Uterine smooth muscle cell (primary cell): Measurements from ENCODE around the gene EHMT2. TPM values are rescaled to one million over a fixed set of nuclear protein-coding genes. Genes with fewer than 3 reads are reported as not detected.

ENCODE experiments used
- total RNA-seq: library from RNA; depleted of rRNA; stranded (reverse); fragments of >200 nt; gene quantifications from 2 replicates; pipeline ENCODE4 v1.2.3, GENCODE V29; 2014

Gene EHMT2
- 74.0 and 94.5 TPM in 2 replicates for total RNA-seq

GRCh38 chr6:31897612-31898382, at the start of gene EHMT2:
EHMT2 (minus strand) TSS chr6:31897698; CDS start chr6:31897677, 21 bp downstream.

DNA sequence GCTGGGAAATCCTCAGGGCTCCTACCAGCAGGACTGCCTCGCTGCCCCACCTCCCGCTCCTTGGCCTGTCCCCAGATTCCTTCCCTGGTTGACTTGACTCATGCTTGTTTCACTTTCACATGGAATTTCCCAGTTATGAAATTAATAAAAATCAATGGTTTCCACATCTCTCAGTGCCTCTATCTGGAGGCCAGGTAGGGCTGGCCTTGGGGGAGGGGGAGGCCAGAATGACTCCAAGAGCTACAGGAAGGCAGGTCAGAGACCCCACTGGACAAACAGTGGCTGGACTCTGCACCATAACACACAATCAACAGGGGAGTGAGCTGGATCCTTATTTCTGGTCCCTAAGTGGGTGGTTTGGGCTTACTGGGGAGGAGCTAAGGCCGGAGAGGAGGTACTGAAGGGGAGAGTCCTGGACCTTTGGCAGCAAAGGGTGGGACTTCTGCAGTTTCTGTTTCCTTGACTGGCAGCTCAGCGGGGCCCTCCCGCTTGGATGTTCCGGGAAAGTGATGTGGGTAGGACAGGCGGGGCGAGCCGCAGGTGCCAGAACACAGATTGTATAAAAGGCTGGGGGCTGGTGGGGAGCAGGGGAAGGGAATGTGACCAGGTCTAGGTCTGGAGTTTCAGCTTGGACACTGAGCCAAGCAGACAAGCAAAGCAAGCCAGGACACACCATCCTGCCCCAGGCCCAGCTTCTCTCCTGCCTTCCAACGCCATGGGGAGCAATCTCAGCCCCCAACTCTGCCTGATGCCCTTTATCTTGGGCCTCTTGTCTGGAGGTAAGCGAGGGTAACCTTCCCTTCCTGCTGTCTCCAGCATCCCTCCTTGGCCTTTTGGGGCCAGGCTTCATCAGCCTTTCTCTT, 48.2 kb upstream of the EHMT2 start, which contains the start of gene CFB:
CFB (plus strand) TSS at position 589 of the 863 bp plus-strand sequence; CDS start at position 716, 127 bp downstream.

GRCh38 chr6:31927242-31927862, 29.9 kb upstream of the EHMT2 start, which contains the start of gene C2:
C2 (plus strand) TSS chr6:31927717; CDS start chr6:31927753, 36 bp downstream.

GRCh38 chr6:31901953-31902643, 4.6 kb upstream of the EHMT2 start, which contains the start of gene ZBTB12:
ZBTB12 (minus strand) TSS chr6:31902086; CDS start chr6:31901305, 781 bp downstream.

GRCh38 chr6:31878726-31879125, 18.8 kb downstream of the EHMT2 start, which contains the start of gene SLC44A4:
SLC44A4 (minus strand) TSS chr6:31878997; CDS start chr6:31878980, 17 bp downstream.

GRCh38 chr6:31862344-31863235, 34.9 kb downstream of the EHMT2 start, which contains the start of gene NEU1:
NEU1 (minus strand) TSS chr6:31862821; CDS start chr6:31862776, 45 bp downstream.

Other genes with a start within 250 kb of the EHMT2 start
- 122 and 128 TPM in 2 replicates for gene BAG6, start 245.0 kb downstream of the EHMT2 start, total RNA-seq
- gene APOM, start 241.8 kb downstream of the EHMT2 start, total RNA-seq: 0.89 and 1.2 TPM in 2 replicates
- 22.6 and 28.4 TPM in 2 replicates for gene C6orf47, start 236.9 kb downstream of the EHMT2 start, total RNA-seq
- gene GPANK1, start 232.7 kb downstream of the EHMT2 start, total RNA-seq: 13.0 and 18.5 TPM in 2 replicates
- gene CSNK2B, start 231.6 kb downstream of the EHMT2 start, total RNA-seq: 82.2 and 114 TPM in 2 replicates
- 3.0 and 3.4 TPM in 2 replicates for gene LY6G5B, start 227.7 kb downstream of the EHMT2 start, total RNA-seq
- 0.33 and 0.37 TPM in 2 replicates for gene LY6G5C, start 216.6 kb downstream of the EHMT2 start, total RNA-seq
- 42.8 and 50.0 TPM in 2 replicates for gene ABHD16A, start 194.4 kb downstream of the EHMT2 start, total RNA-seq
- gene LY6G6F, start 190.8 kb downstream of the EHMT2 start, total RNA-seq: not detected in 2 replicates
- not detected in 2 replicates for gene LY6G6D, start 182.3 kb downstream of the EHMT2 start, total RNA-seq
- gene LY6G6C, start 176.0 kb downstream of the EHMT2 start, total RNA-seq: not detected in 2 replicates
- gene MPIG6B, start 174.3 kb downstream of the EHMT2 start, total RNA-seq: not detected in 2 replicates
- gene DDAH2, start 168.4 kb downstream of the EHMT2 start, total RNA-seq: 39.3 and 81.0 TPM in 2 replicates
- 791 and 1,362 TPM in 2 replicates for gene CLIC1, start 161.2 kb downstream of the EHMT2 start, total RNA-seq
- gene MSH5, start 157.7 kb downstream of the EHMT2 start, total RNA-seq: 13.0 and 21.6 TPM in 2 replicates
- 1.00 and 1.2 TPM in 2 replicates for gene SAPCD1, start 135.0 kb downstream of the EHMT2 start, total RNA-seq
- gene VWA7, start 120.4 kb downstream of the EHMT2 start, total RNA-seq: 0.11 and 0.25 TPM in 2 replicates
- 68.7 and 88.5 TPM in 2 replicates for gene VARS1, start 101.9 kb downstream of the EHMT2 start, total RNA-seq
- gene LSM2, start 90.7 kb downstream of the EHMT2 start, total RNA-seq: 34.9 and 48.9 TPM in 2 replicates
- 0.89 and 1.7 TPM in 2 replicates for gene HSPA1L, start 82.4 kb downstream of the EHMT2 start, total RNA-seq
- 60.4 and 107 TPM in 2 replicates for gene HSPA1A, start 82.2 kb downstream of the EHMT2 start, total RNA-seq
- gene HSPA1B, start 70.0 kb downstream of the EHMT2 start, total RNA-seq: 94.5 and 181 TPM in 2 replicates
- 72.7 and 128 TPM in 2 replicates for gene NEU1, start 34.9 kb downstream of the EHMT2 start, total RNA-seq
- 0.25 TPM in 1 of 2 replicates, not detected in the other for gene SLC44A4, start 18.7 kb downstream of the EHMT2 start, total RNA-seq
- 4.9 and 8.1 TPM in 2 replicates for gene ZBTB12, start 4.4 kb upstream of the EHMT2 start, total RNA-seq
- gene C2, start 30.0 kb upstream of the EHMT2 start, total RNA-seq: 0.77 and 2.0 TPM in 2 replicates
- gene CFB, start 48.4 kb upstream of the EHMT2 start, total RNA-seq: 2.3 and 5.6 TPM in 2 replicates
- gene NELFE, start 61.3 kb upstream of the EHMT2 start, total RNA-seq: 121 and 171 TPM in 2 replicates
- 50.1 and 53.1 TPM in 2 replicates for gene SKIC2, start 61.5 kb upstream of the EHMT2 start, total RNA-seq
- 14.1 and 17.1 TPM in 2 replicates for gene DXO, start 74.4 kb upstream of the EHMT2 start, total RNA-seq
- gene C4A, start 84.4 kb upstream of the EHMT2 start, total RNA-seq: 2.3 and 13.4 TPM in 2 replicates
- 2.0 and 6.0 TPM in 2 replicates for gene C4B, start 117.1 kb upstream of the EHMT2 start, total RNA-seq
- not detected in 2 replicates for gene CYP21A2, start 140.7 kb upstream of the EHMT2 start, total RNA-seq
- gene TNXB, start 211.6 kb upstream of the EHMT2 start, total RNA-seq: 5.9 and 6.7 TPM in 2 replicates
- 12.1 and 17.9 TPM in 2 replicates for gene ATF6B, start 230.5 kb upstream of the EHMT2 start, total RNA-seq
- gene FKBPL, start 232.6 kb upstream of the EHMT2 start, total RNA-seq: 5.2 and 7.9 TPM in 2 replicates